Measurements from ENCODE around the gene TSPY1. TPM values are rescaled to one million over a fixed set of nuclear protein-coding genes. Genes with fewer than 3 reads are reported as not detected.

TSPY1 gene, protein sequence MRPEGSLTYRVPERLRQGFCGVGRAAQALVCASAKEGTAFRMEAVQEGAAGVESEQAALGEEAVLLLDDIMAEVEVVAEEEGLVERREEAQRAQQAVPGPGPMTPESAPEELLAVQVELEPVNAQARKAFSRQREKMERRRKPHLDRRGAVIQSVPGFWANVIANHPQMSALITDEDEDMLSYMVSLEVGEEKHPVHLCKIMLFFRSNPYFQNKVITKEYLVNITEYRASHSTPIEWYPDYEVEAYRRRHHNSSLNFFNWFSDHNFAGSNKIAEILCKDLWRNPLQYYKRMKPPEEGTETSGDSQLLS
- total RNA-seq: not detected

DNA sequence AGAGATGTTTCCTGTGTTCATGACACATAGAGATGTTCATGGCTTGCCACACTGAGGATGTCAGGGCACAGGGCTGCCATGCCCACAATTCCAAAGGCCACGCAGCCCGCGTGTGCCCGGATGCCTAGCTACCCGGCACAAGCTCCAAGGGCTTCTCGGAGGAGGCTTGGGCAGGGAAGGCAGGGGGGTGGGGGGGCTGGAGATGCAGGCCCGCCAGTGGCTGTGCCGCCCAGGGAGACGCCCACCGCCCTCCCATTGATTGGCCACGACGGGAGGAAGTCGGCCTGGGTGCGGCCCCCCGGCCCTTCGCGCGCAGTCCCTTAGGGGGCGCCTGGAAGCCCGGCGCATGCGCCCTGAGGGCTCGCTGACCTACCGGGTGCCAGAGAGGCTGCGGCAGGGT is at the start of gene TSPY1:
Gene TSPY1 (plus strand): TSS at position 301 of the 400 bp plus-strand sequence. CDS start 46 bp downstream, at position 347.

DNA sequence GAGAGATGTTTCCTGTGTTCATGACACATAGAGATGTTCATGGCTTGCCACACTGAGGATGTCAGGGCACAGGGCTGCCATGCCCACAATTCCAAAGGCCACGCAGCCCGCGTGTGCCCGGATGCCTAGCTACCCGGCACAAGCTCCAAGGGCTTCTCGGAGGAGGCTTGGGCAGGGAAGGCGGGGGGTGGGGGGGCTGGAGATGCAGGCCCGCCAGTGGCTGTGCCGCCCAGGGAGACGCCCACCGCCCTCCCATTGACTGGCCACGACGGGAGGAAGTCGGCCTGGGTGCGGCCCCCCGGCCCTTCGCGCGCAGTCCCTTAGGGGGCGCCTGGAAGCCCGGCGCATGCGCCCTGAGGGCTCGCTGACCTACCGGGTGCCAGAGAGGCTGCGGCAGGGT is 20.2 kb downstream of the TSPY1 start, which contains the start of gene TSPY9:
Gene TSPY9 (plus strand): TSS at position 301 of the 400 bp plus-strand sequence. CDS start 46 bp downstream, at position 347.

Other genes starting within 250 kb of the TSPY1 start
- gene TSPY4, start 129.5 kb upstream of the TSPY1 start, total RNA-seq: not detected
- not detected for gene TSPY8, start 109.2 kb upstream of the TSPY1 start, total RNA-seq
- gene TSPY3, start 68.5 kb upstream of the TSPY1 start, total RNA-seq: not detected
- not detected for gene TSPY9, start 20.3 kb downstream of the TSPY1 start, total RNA-seq
- not detected for gene TSPY10, start 60.9 kb downstream of the TSPY1 start, total RNA-seq

Data from parietal lobe (tissue), 1 donor.